ENCODE measurements around the gene EEFSEC. TPM values are rescaled to one million over a fixed set of nuclear protein-coding genes. Genes with fewer than 3 reads are reported as not detected.

Gene EEFSEC
- total RNA-seq, 3 donors from 2014 or later = 13.9 to 28.2 (median 19.8) TPM

DNA sequence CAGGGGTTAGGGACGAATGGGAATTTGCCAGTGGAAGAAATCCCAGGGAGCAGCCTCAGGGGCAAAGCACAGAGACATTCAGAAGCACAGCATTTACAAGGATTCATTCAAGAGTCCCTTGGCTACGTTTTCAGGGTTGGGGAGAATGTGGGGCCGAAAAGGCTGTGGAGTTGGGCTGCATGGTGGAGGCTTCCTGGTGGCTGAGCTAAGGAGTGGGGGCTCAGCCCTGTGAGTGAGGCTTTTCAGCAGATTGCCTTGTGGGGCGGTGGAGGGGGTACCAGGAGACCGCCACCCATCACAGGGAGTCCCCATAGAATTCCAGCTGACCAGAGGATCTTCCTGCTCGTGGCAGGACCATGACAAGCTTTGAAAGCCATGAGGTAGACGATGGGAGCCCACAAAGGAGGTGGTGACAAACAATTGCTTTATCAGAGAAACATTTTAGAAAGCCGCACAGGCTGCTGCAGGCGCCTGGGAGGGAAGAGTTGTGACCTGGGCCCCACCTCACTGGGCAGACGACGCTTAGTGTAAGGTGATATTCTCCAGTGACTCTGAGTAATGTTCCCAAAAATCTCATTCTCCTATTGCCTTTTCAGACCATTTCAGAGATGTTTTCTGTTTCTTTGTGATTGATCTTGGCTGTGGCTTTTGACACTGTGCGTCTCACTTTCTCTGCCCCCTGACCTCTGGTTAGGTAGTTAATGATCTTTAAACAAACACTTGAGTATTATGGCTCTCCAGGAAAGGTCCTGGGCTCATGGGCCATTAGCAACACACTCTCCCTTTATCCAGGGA, 185.5 kb downstream of the EEFSEC start:
- no peak overlapping the region for H3K4me3 ChIP-seq
- H3K27ac ChIP-seq = peak overlapping the region in 1 of 2 donors; percentile 21
- peak in 1 of 2 donors; percentile 19 for DNase-seq (ENCODE audit: low spot score in 2 of 2)
- intact Hi-C loops (cut with DNase I; ENCODE audit: low total_unique reads) = no loop called here
- H3K27me3 ChIP-seq = no peaks in the 10 kb centered on the region
- TF ChIP-seq POLR2AphosphoS5 (IDR thresholded peaks at IDR 0.05) = no peak
- TF ChIP-seq, protein P1, sequence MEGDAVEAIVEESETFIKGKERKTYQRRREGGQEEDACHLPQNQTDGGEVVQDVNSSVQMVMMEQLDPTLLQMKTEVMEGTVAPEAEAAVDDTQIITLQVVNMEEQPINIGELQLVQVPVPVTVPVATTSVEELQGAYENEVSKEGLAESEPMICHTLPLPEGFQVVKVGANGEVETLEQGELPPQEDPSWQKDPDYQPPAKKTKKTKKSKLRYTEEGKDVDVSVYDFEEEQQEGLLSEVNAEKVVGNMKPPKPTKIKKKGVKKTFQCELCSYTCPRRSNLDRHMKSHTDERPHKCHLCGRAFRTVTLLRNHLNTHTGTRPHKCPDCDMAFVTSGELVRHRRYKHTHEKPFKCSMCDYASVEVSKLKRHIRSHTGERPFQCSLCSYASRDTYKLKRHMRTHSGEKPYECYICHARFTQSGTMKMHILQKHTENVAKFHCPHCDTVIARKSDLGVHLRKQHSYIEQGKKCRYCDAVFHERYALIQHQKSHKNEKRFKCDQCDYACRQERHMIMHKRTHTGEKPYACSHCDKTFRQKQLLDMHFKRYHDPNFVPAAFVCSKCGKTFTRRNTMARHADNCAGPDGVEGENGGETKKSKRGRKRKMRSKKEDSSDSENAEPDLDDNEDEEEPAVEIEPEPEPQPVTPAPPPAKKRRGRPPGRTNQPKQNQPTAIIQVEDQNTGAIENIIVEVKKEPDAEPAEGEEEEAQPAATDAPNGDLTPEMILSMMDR (IDR thresholded peaks at IDR 0.05) = no peak
- no peak for TF ChIP-seq POLR2A (IDR thresholded peaks at IDR 0.05)
- H3K9me3 ChIP-seq = no peaks in the 10 kb centered on the region
- peaks cover 0 to 11% of the 10 kb centered on the region in 2 donors for H3K4me1 ChIP-seq
- no peaks in the 10 kb centered on the region for H3K36me3 ChIP-seq

DNA sequence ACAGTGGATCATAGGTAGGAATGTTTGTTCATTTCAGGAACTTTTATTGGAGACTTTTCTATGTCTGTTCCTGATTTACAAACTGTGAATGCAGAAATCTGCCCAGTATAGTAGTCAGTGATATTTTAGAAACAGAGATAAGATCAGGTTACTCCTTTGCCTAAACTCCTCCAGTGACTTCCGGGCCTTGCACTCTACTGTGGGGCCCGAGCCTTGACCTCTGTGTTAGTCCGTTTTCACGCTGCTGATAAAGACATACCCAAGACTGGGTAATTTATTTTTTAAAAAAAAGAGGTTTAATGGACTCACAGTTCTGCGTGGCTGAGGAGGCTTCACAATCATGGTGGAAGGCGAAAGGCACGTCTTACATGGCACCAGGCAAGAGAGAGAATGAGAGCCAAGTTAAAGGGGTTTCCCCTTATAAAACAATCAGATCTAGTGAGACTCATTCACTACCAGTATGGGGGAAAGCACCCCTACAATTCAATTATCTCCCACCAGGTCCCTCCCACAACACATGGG, 186.3 kb downstream of the EEFSEC start:
- peak in 1 of 2 donors; percentile 28 for DNase-seq (ENCODE audit: low spot score in 2 of 2)
- intact Hi-C loops (cut with DNase I; ENCODE audit: low total_unique reads) = no loop called here
- no peak overlapping the region for H3K4me3 ChIP-seq
- no peak overlapping the region for H3K27ac ChIP-seq
- TF ChIP-seq POLR2AphosphoS5 (IDR thresholded peaks at IDR 0.05) (no peak), POLR2A (IDR thresholded peaks at IDR 0.05) (no peak)
- TF ChIP-seq, protein P1 (IDR thresholded peaks at IDR 0.05) = no peak
- H3K27me3 ChIP-seq = no peaks in the 10 kb centered on the region
- peaks cover 0 to 11% of the 10 kb centered on the region in 2 donors for H3K4me1 ChIP-seq
- H3K9me3 ChIP-seq = no peaks in the 10 kb centered on the region
- no peaks in the 10 kb centered on the region for H3K36me3 ChIP-seq

DNA sequence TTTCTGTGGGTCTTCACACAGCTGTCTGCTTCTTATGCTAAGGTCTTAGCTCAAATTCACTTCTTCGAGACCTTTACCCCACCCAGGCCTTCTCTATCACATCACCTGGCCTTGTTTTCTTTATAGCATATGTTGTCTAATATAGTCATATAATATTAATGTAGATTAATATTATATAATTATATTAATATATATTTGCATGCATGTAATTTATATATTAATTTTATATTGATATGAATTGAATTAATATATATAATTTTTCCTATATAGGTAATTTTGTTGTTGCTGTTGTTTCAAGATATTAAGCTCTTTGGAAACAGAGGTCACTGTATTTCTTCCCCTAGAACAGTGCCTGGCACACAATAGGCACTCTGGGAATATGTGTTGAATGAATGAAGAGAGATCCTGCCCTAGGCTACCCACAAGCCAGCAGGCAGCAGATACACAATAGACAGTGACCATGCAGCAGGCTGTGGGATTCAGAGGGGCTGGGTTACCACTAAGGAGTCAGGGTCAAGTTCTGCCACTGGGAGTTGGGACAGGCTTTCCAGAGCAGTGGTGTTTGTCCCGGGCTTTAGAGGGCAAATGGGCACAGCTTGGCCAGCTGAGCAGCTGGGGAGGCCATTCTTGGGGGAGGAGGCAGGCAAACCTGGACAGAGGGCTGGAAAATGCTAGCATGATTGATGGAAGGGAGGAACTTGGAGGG, 187.1 kb downstream of the EEFSEC start:
- H3K4me1 ChIP-seq = peaks cover 0 to 8% of the 10 kb centered on the region in 2 donors
- peak in 1 of 2 donors; percentile 20 for DNase-seq (ENCODE audit: low spot score in 2 of 2)
- TF ChIP-seq, protein P1 (IDR thresholded peaks at IDR 0.05) = no peak
- TF ChIP-seq POLR2A (IDR thresholded peaks at IDR 0.05) (no peak), POLR2AphosphoS5 (IDR thresholded peaks at IDR 0.05) (no peak)

DNA sequence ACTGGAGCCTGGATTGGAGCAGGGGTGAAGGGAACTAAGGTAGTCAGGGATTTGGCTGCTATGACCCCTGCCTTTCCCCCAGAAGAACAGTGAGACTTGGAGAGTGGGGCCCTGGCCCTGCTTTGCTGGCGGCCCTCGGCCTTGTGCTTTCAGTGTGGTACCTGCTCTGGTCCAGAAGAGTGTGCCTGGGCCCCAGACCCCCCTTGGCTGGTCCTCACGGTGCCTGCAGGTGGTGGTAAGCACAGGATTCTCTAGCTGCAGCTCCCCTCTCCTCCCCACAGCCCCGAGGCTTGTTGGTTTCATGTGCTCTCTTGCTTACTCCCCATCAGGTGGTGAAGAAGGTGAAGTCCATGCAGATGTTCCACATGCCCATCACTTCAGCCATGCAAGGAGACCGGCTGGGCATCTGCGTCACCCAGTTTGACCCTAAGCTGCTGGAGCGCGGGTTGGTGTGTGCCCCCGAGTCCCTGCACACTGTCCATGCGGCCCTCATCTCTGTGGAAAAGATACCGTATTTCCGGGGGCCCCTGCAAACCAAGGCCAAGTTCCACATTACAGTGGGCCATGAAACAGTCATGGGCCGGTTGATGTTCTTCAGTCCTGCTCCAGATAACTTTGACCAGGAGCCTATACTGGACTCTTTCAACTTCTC, 187.7 kb downstream of the EEFSEC start:
- peaks cover 0 to 1% of the 10 kb centered on the region in 2 donors for H3K4me1 ChIP-seq
- no peak overlapping the region for H3K4me3 ChIP-seq
- no peaks in the 10 kb centered on the region for H3K9me3 ChIP-seq
- no peak overlapping the region for H3K27ac ChIP-seq
- intact Hi-C loops (cut with DNase I; ENCODE audit: low total_unique reads) = no loop called here
- peak in 1 of 2 donors; percentile 7 for DNase-seq (ENCODE audit: low spot score in 2 of 2)
- TF ChIP-seq POLR2A (IDR thresholded peaks at IDR 0.05) (no peak), POLR2AphosphoS5 (IDR thresholded peaks at IDR 0.05) (no peak)
- TF ChIP-seq, protein P1 (IDR thresholded peaks at IDR 0.05) = no peak
- no peaks in the 10 kb centered on the region for H3K36me3 ChIP-seq
- no peaks in the 10 kb centered on the region for H3K27me3 ChIP-seq

More for the DNA sequence above, 187.1 kb downstream of the EEFSEC start:
- no peaks in the 10 kb centered on the region for H3K27me3 ChIP-seq
- intact Hi-C loops (cut with DNase I; ENCODE audit: low total_unique reads) = no loop called here
- H3K9me3 ChIP-seq = no peaks in the 10 kb centered on the region
- no peaks in the 10 kb centered on the region for H3K36me3 ChIP-seq
- no peak overlapping the region for H3K4me3 ChIP-seq
- H3K27ac ChIP-seq = no peak overlapping the region

Measured in breast epithelium (tissue), 4 donors.